A549 (cell line): ENCODE measurements around the gene ZNF768.

Source experiments
- BCL3 ChIP-seq: fragments of >200 bp; sonication (Bioruptor Twin); formaldehyde crosslinking; IDR thresholded peaks from 3 replicates; pipeline ENCODE4 v1.6.1; 2016
- CTCF ChIP-seq: fragments of >200 bp; sonication (Bioruptor Twin); formaldehyde crosslinking; IDR thresholded peaks from 3 replicates; pipeline ENCODE4 v1.5.1; 2016
- RFX5 ChIP-seq: fragments of 450-650 bp; IDR thresholded peaks from 2 replicates; pipeline ENCODE4 v1.7.1; 2014; ENCODE audit warnings: antibody characterized with exemption, mild to moderate bottlenecking, moderate library complexity
- USF2 ChIP-seq: fragments of 450-650 bp; IDR thresholded peaks from 2 replicates; pipeline ENCODE4 v1.6.1; 2014; ENCODE audit warnings: antibody characterized with exemption

- TF ChIP-seq USF2 (no peak), RFX5 (no peak), BCL3 (no peak), CTCF (no peak)
Observed at GRCh38 chr16:30571445-30572322, 45.3 kb upstream of the ZNF768 start, which contains the start of gene ZNF688.
